Stimulated activated CD8-positive, alpha-beta memory T cell treated with anti-CD3 and anti-CD28 coated beads, Interleukin-15, amount 100 ng/mL, for 4 hours (primary cell): Measurements from ENCODE around the gene FAM200A.
A peak's percentile ranks its signal among the peaks of the same experiment; 100 is the strongest.
"Not testable (repeated sequence)": the region's sequence is repeated elsewhere in the genome, so short reads cannot be mapped to it uniquely, and the experiment has no call there.

Experiments used
- DNase-seq, 2 donors: peaks; one replicate each; pipeline ENCODE4 v3.0.0-alpha.2; 2020; ENCODE audit warnings: low read depth in 2 of 2

Gene FAM200A

GRCh38 chr7:99559175-99559915 is 7.4 kb upstream of the FAM200A start:
- DNase-seq, result no peak

GRCh38 chr7:99558306-99559174 is 6.6 kb upstream of the FAM200A start, which contains the start of gene ZNF655:
Gene ZNF655, plus strand, starts transcription at chr7:99558642. Its CDS starts 1,918 bp downstream, at chr7:99560560.
- peak; percentile 82 to 85 for DNase-seq

GRCh38 chr7:99557940-99558305 is 6.0 kb upstream of the FAM200A start:
- no peak for DNase-seq

GRCh38 chr7:99557196-99557607 is 5.3 kb upstream of the FAM200A start:
- DNase-seq, result no peak

- DNase-seq, result no peak
These were observed 3.0 kb upstream of the FAM200A start for GRCh38 chr7:99554939-99555338.

- DNase-seq, result no peak
These were observed 1.1 kb upstream of the FAM200A start for GRCh38 chr7:99553039-99553438.

GRCh38 chr7:99551334-99551733 is 580 bp downstream of the FAM200A start:
- no peak for DNase-seq

- DNase-seq, result not testable (repeated sequence)
These were observed 2.4 kb downstream of the FAM200A start for GRCh38 chr7:99549545-99549944.

GRCh38 chr7:99545308-99545707 is 6.6 kb downstream of the FAM200A start:
- DNase-seq, result not testable (repeated sequence)

GRCh38 chr7:99543916-99544315 is 8.0 kb downstream of the FAM200A start:
- no peak for DNase-seq

GRCh38 chr7:99543081-99543671 is 8.7 kb downstream of the FAM200A start:
- no peak for DNase-seq

GRCh38 chr7:99541212-99541611 is 10.7 kb downstream of the FAM200A start:
- DNase-seq, result no peak

- DNase-seq, result no peak
These were observed 11.4 kb downstream of the FAM200A start for GRCh38 chr7:99540542-99540941.

- no peak for DNase-seq
These were observed 12.6 kb downstream of the FAM200A start for GRCh38 chr7:99539213-99539811.

GRCh38 chr7:99535667-99536066 is 16.2 kb downstream of the FAM200A start:
- no peak for DNase-seq

- no peak for DNase-seq
These were observed 20.6 kb downstream of the FAM200A start for GRCh38 chr7:99531354-99531765.

GRCh38 chr7:99525713-99526440 is 26.0 kb downstream of the FAM200A start:
- DNase-seq, result peak in 1 of 2 donors; percentile 5

GRCh38 chr7:99521399-99521798 is 30.5 kb downstream of the FAM200A start:
- no peak for DNase-seq

- DNase-seq, result no peak
These were observed 37.9 kb downstream of the FAM200A start for GRCh38 chr7:99514050-99514449.

GRCh38 chr7:99505324-99505662 is 46.6 kb downstream of the FAM200A start:
- DNase-seq, result no peak

- peak; percentile 91 to 94 for DNase-seq
These were observed 47.2 kb downstream of the FAM200A start, which contains the start of gene ZKSCAN5 for GRCh38 chr7:99504603-99505323. Gene ZKSCAN5, plus strand, starts transcription at chr7:99504662. Its CDS starts 1,383 bp downstream, at chr7:99506045.
